ENCODE results near the gene PAK4.

- TF ChIP-seq POLR2AphosphoS5 (IDR thresholded peaks at IDR 0.05; ENCODE audit: low read depth, low read length) (no peak), POLR2A (IDR thresholded peaks at IDR 0.05; ENCODE audit: low read depth, low read length) (no peak), TAF1 (IDR thresholded peaks at IDR 0.05; ENCODE audit: borderline replicate concordance, low read depth, low read length) (no peak)
Measured at GRCh38 chr19:39138221-39139211, 12.9 kb downstream of the PAK4 start.
